ENCODE measurements around the gene CCDC138. TPM values are rescaled to one million over a fixed set of nuclear protein-coding genes. Genes with fewer than 3 reads are reported as not detected.

The CCDC138 gene
- polyA plus RNA-seq, 1 donor from 2014 or later, result 19.0 TPM

DNA sequence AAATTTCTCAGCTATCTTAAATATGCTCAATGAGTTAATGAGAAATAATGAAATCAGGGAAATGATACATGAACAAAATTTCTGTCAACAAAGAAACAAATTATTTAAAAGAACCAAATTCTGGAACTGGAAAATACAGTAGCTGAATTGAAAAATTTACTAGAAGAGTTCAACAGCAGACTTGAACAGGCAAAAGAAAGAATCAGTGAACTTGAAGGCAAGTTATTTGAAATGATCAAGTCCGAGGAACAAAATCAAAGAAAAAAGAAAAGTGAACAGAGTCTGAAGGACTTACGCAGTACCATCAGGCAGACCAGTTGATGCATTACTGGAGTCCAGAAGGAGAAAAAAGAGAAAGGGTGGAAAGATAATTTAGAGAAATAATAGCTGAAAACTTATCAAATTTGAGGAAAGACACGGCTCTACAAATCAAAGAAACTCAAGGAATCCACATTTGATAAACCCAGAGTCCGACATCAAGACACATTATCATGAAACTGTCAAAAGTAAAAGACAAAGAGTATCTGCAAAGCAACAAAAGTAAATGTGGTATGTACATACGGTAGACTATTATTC is 83.6 kb downstream of the CCDC138 start:
- Histone ChIP-seq H2AFZ (ENCODE audit: low read depth, low read length) (no peak overlapping the region), H3K27ac (ENCODE audit: low read length) (no peak overlapping the region), H3K36me3 (ENCODE audit: insufficient read depth, low read length) (no peaks in the 10 kb centered on the region), H3F3A (ENCODE audit: insufficient read depth, low read length, poor library complexity, severe bottlenecking) (no peaks in the 10 kb centered on the region), H3K9ac (ENCODE audit: low read length) (no peak overlapping the region), H3K9me2 (ENCODE audit: insufficient read depth, low read length) (no peaks in the 10 kb centered on the region), H3K4me3 (ENCODE audit: low read length) (no peak overlapping the region), H3K79me2 (replicated peaks; ENCODE audit: insufficient read depth, low read length) (no peaks in the 10 kb centered on the region), H4K20me1 (ENCODE audit: insufficient read depth) (no peaks in the 10 kb centered on the region), H3K4me2 (ENCODE audit: low read length) (no peak overlapping the region), H3K9me3 (ENCODE audit: low read length) (no peaks in the 10 kb centered on the region), H3K27me3 (ENCODE audit: insufficient read depth, low read depth, low read length) (no peaks in the 10 kb centered on the region)
- TF ChIP-seq POLR2AphosphoS5 (IDR thresholded peaks at IDR 0.05), result no peak
- TF ChIP-seq SMC3 (conservative IDR thresholded peaks at IDR 0.05; ENCODE audit: poor library complexity), result no peak
- TF ChIP-seq EP300 (conservative IDR thresholded peaks at IDR 0.05; ENCODE audit: poor library complexity, severe bottlenecking), result no peak
- no peak for TF ChIP-seq TAF1 (IDR thresholded peaks at IDR 0.05; ENCODE audit: low read depth)
- TF ChIP-seq MXI1 (conservative IDR thresholded peaks at IDR 0.05; ENCODE audit: poor library complexity, severe bottlenecking), result no peak
- TF ChIP-seq RAD21 (conservative IDR thresholded peaks at IDR 0.05), result no peak
- TF ChIP-seq, protein P1, sequence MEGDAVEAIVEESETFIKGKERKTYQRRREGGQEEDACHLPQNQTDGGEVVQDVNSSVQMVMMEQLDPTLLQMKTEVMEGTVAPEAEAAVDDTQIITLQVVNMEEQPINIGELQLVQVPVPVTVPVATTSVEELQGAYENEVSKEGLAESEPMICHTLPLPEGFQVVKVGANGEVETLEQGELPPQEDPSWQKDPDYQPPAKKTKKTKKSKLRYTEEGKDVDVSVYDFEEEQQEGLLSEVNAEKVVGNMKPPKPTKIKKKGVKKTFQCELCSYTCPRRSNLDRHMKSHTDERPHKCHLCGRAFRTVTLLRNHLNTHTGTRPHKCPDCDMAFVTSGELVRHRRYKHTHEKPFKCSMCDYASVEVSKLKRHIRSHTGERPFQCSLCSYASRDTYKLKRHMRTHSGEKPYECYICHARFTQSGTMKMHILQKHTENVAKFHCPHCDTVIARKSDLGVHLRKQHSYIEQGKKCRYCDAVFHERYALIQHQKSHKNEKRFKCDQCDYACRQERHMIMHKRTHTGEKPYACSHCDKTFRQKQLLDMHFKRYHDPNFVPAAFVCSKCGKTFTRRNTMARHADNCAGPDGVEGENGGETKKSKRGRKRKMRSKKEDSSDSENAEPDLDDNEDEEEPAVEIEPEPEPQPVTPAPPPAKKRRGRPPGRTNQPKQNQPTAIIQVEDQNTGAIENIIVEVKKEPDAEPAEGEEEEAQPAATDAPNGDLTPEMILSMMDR (IDR thresholded peaks at IDR 0.05; ENCODE audit: poor library complexity, severe bottlenecking), result no peak
- no peak for TF ChIP-seq EZH2 (IDR thresholded peaks at IDR 0.05; ENCODE audit: borderline replicate concordance, insufficient read depth, low read length, poor library complexity, severe bottlenecking)
- TF ChIP-seq, protein P2, sequence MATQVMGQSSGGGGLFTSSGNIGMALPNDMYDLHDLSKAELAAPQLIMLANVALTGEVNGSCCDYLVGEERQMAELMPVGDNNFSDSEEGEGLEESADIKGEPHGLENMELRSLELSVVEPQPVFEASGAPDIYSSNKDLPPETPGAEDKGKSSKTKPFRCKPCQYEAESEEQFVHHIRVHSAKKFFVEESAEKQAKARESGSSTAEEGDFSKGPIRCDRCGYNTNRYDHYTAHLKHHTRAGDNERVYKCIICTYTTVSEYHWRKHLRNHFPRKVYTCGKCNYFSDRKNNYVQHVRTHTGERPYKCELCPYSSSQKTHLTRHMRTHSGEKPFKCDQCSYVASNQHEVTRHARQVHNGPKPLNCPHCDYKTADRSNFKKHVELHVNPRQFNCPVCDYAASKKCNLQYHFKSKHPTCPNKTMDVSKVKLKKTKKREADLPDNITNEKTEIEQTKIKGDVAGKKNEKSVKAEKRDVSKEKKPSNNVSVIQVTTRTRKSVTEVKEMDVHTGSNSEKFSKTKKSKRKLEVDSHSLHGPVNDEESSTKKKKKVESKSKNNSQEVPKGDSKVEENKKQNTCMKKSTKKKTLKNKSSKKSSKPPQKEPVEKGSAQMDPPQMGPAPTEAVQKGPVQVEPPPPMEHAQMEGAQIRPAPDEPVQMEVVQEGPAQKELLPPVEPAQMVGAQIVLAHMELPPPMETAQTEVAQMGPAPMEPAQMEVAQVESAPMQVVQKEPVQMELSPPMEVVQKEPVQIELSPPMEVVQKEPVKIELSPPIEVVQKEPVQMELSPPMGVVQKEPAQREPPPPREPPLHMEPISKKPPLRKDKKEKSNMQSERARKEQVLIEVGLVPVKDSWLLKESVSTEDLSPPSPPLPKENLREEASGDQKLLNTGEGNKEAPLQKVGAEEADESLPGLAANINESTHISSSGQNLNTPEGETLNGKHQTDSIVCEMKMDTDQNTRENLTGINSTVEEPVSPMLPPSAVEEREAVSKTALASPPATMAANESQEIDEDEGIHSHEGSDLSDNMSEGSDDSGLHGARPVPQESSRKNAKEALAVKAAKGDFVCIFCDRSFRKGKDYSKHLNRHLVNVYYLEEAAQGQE (IDR thresholded peaks at IDR 0.05; ENCODE audit: borderline replicate concordance), result no peak

DNA sequence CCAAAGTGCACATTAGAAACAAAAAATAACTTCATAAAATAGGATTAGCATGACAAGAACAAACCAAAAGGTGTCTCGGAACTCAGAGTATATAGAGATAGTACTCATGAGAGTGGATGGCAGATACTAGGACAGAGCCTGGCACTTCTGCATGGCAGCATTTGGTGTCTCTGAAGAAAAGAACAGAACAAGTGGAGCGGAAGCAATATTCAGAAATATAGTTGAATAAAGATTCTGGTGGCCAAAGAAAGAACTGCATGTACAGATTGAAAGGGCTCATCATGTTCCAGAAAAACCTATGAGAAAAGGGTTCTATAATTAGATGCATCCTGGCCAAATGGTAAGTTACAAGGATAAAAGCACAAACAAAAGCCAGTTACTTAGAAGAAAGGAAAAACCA is 90.9 kb downstream of the CCDC138 start:
- Histone ChIP-seq H3K27me3 (ENCODE audit: insufficient read depth, low read depth, low read length) (no peaks in the 10 kb centered on the region), H3K36me3 (ENCODE audit: insufficient read depth, low read length) (peaks cover 3% of the 10 kb centered on the region), H3K9me2 (ENCODE audit: insufficient read depth, low read length) (no peaks in the 10 kb centered on the region), H3K4me2 (ENCODE audit: low read length) (no peak overlapping the region), H3K27ac (ENCODE audit: low read length) (no peak overlapping the region), H3K9me3 (ENCODE audit: low read length) (no peaks in the 10 kb centered on the region), H3K9ac (ENCODE audit: low read length) (no peak overlapping the region), H3F3A (ENCODE audit: insufficient read depth, low read length, poor library complexity, severe bottlenecking) (no peaks in the 10 kb centered on the region), H2AFZ (ENCODE audit: low read depth, low read length) (no peak overlapping the region), H4K20me1 (ENCODE audit: insufficient read depth) (no peaks in the 10 kb centered on the region), H3K79me2 (replicated peaks; ENCODE audit: insufficient read depth, low read length) (no peaks in the 10 kb centered on the region), H3K4me3 (ENCODE audit: low read length) (no peak overlapping the region)
- TF ChIP-seq, protein P1 (IDR thresholded peaks at IDR 0.05; ENCODE audit: poor library complexity, severe bottlenecking), result no peak
- TF ChIP-seq SMC3 (conservative IDR thresholded peaks at IDR 0.05; ENCODE audit: poor library complexity), result no peak
- no peak for TF ChIP-seq MXI1 (conservative IDR thresholded peaks at IDR 0.05; ENCODE audit: poor library complexity, severe bottlenecking)
- no peak for TF ChIP-seq TAF1 (IDR thresholded peaks at IDR 0.05; ENCODE audit: low read depth)
- no peak for TF ChIP-seq RAD21 (conservative IDR thresholded peaks at IDR 0.05)
- TF ChIP-seq, protein P2 (IDR thresholded peaks at IDR 0.05; ENCODE audit: borderline replicate concordance), result no peak
- TF ChIP-seq EZH2 (IDR thresholded peaks at IDR 0.05; ENCODE audit: borderline replicate concordance, insufficient read depth, low read length, poor library complexity, severe bottlenecking), result no peak
- TF ChIP-seq POLR2AphosphoS5 (IDR thresholded peaks at IDR 0.05), result no peak
